Stomach (tissue), 4 donors: ENCODE results near the gene SAPCD2.

ENCODE experiments used
- CTCF ChIP-seq, 7 experiments: fragments of 450-650 bp in 4 of 7; fragments of 200-600 bp in 3 of 7; sonication (generic) in 3 of 7; IDR thresholded peaks; one replicate each; pipeline ENCODE4 v1.5.1; 2016 to 2019; ENCODE audit warnings: antibody characterized with exemption in 7 of 7, control low read depth in 2 of 7, mild to moderate bottlenecking in 1 of 7
- EP300 ChIP-seq: sonication (generic); formaldehyde crosslinking; IDR thresholded peaks from one replicate; pipeline ENCODE4 v1.6.1; 2017; ENCODE audit warnings: antibody characterized with exemption
- POLR2A ChIP-seq, 4 donors: fragments of 450-650 bp; IDR thresholded peaks; one replicate each; pipeline ENCODE4 v1.6.1; 2016; ENCODE audit warnings: antibody characterized with exemption in 4 of 4, control low read depth in 2 of 4, mild to moderate bottlenecking in 1 of 4, moderate library complexity in 1 of 4
- POLR2AphosphoS5 ChIP-seq, 3 donors: sonication (generic); formaldehyde crosslinking; IDR thresholded peaks; one replicate each; pipeline ENCODE4 v1.6.1; 2016; ENCODE audit warnings: antibody characterized with exemption in 3 of 3

- TF ChIP-seq CTCF (IDR thresholded peaks at IDR 0.05) (no peak), POLR2AphosphoS5 (IDR thresholded peaks at IDR 0.05) (no peak), EP300 (no peak), POLR2A (IDR thresholded peaks at IDR 0.05) (no peak)
These were observed 925 bp upstream of the SAPCD2 start for GRCh38 chr9:137071282-137071681.
